Activated naive CD4-positive, alpha-beta T cell treated with anti-CD3 and anti-CD28 coated beads, Interleukin-2, amount 50 U/mL, for 16 hours (primary cell): Measurements from ENCODE around the gene SERINC5.
"Not testable (repeated sequence)": the region's sequence is repeated elsewhere in the genome, so short reads cannot be mapped to it uniquely, and the experiment has no call there.

ENCODE experiments used
- DNase-seq: peaks from one replicate; pipeline ENCODE4 v3.0.0-alpha.2; 2020

SERINC5 gene

DNA sequence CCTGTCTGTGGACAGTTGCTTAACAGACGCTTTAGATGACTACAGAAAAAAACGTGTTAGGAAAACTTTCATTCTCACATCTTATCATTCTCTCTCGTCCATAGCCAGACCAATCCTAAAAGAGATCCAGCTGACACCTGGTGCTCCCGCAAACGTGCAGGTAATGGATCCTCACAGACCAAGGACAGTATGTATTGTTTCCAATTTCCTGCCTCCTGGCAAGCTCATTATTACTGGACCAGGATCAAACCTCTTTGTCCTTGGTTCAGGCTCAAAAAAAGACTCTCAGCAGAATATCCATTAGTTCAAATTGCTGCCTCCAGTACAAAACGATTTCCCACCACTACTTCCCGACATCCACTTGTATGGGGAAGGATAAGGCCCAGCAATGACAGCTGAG lies 62.4 kb downstream of the SERINC5 start:
- DNase-seq = no peak

DNA sequence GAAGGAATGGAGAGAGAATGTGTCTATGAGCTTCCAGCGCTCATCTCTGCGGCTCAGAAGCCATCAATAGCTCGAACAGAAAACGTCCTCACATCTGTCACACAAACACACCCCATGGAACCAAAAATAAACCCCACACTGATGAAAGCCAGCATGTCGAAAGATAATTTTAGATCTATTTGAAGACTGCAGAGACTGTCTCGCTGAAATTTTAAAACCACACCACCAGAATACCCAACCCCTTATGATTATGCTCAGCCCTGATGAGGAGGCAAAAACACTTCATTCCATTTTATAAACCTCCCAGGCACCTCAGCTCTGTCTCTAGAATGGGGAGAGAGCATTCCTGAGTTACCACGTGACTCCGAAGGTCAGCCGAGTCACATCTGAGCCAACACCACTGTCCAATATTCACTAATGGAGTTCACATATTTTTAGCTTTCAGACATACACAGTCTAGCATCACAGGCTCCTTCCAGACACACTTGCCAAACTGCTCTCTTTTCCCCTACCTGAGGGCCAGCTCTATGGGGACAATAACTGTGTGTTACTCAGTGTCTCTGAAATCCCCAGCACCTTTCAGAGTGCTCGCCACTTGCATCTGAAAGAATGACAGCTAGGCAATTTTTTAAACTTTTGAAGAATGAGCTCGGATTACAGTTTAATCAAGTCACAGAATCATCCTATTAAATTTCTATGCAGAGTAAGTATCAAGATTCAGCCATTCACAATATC lies 63.2 kb downstream of the SERINC5 start:
- DNase-seq = no peak

- no peak for DNase-seq
These were observed 63.9 kb downstream of the SERINC5 start for GRCh38 chr5:80191991-80192398.

GRCh38 chr5:80191397-80191796 lies 64.5 kb downstream of the SERINC5 start:
- DNase-seq = no peak

GRCh38 chr5:80190960-80191359 lies 64.9 kb downstream of the SERINC5 start:
- no peak for DNase-seq

DNA sequence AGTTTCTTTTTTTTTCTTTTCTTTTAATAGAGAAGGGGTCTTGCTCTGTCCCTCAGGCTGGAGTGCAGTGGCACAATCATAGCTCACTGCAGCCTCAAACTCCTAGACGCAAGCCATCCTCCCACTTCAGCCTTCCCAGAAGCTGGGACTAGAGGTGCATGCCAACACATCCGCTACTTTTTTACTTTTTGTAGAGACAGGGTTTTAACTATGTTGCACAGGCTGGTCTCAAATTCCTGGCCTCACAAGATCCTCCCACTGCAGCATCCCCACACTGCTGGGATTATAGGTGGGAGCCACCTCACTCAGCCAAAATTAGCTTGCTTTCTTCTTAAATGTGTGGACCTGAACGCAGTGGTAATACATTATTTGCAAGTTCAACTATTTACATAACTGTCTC lies 66.1 kb downstream of the SERINC5 start:
- no peak for DNase-seq

- no peak for DNase-seq
These were observed 66.6 kb downstream of the SERINC5 start for GRCh38 chr5:80189201-80189600.

DNA sequence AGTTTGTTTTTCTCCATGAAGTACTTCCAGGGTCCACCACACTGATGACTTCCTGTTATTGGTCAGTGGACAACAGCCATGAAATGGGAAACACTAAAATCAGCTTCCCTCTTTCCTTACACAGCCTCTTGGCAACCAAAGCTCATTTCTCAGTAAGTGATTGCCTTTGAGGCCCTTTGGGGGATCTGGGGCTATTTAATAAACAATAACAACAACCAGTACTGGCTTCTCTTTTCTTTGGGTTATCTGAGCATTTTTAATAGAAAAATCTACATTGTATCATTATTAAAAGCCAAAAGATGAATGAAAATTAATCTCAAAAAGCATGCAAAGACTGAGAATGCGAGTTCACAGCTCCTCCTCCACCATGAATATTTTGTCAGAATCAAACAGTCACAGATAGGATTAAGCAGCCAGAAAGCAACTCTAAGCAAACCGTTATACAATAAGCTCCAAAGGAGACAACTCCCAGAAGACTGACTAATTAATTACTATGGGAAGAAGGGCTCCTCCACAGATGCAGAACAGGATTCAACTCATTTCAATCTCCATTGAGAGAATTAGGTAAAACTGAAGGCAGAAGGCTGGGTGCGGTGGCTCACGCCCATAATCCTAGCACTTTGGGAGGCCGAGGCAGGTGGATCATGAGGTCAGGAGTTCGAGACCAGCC lies 68.3 kb downstream of the SERINC5 start:
- DNase-seq = no peak

DNA sequence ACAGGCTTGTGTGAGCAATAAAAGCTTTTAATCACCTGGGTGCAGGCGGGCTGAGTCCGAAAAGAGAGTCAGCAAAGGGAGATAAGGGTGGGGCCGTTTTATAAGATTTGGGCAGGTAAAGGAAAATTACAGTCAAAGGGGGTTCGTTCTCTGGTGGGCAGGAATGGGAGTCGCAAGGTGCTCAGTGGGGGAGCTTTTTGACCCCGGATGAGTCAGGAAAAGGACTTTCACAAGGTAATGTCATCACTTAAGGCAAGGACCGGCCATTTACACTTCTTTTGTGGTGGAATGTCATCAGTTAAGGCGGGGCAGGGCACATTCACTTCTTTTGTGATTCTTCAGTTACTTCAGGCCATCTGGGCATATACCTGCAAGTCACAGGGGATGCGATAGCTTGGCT lies 70.3 kb downstream of the SERINC5 start:
- DNase-seq = not testable (repeated sequence)

- no peak for DNase-seq
These were observed 70.8 kb downstream of the SERINC5 start for GRCh38 chr5:80185095-80185494.

- no peak for DNase-seq
These were observed 71.4 kb downstream of the SERINC5 start for GRCh38 chr5:80184235-80185023.

GRCh38 chr5:80183728-80184234 lies 72.1 kb downstream of the SERINC5 start:
- DNase-seq = peak; percentile 42

- DNase-seq = peak; percentile 33
These were observed 72.9 kb downstream of the SERINC5 start for GRCh38 chr5:80182809-80183580.

DNA sequence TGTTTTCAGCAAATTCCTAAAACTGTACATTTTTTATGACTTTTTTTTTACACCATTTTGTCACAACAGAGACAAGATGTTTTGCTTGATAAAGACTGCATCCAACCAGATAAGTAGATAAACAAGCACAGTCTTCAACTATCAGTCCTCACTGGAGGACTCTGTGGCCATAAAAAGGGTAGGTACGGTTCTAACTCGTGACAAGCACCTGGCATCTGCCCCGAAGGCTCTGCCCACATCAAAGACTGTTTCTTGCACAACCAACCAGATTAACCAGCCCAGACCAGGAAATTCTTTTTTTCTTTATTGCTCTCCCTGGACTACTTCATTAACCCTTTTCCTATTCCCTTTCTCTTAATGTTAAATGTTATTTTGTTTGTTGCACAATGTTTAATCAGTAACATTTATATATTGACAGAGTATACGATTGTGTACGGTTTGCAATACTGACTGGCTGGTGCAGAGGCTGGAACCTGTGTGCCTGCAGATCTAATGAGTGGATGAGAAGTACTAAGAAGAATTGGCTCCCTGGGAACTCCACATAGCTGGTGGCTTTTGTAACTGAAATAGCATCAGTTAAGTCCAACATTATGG lies 74.1 kb downstream of the SERINC5 start:
- no peak for DNase-seq

DNA sequence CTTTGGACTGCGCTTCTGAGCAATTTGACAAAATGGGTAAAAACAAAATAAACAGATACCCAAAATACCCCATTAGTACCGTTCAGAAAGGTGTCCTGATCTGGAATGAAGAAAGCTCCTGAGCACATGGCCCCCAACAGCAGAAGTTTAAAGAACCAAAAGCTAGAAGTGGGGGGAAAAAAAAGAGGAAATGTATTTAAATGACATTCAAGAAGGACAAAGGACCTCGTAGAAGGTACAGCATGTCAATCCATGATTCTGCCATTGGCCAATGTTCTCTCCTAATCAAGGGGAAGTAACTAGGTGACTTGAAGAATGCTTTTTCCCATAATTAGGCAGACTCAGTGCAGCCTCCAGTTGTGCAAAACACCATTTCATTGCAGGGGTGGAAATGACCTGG lies 78.6 kb downstream of the SERINC5 start:
- no peak for DNase-seq

DNA sequence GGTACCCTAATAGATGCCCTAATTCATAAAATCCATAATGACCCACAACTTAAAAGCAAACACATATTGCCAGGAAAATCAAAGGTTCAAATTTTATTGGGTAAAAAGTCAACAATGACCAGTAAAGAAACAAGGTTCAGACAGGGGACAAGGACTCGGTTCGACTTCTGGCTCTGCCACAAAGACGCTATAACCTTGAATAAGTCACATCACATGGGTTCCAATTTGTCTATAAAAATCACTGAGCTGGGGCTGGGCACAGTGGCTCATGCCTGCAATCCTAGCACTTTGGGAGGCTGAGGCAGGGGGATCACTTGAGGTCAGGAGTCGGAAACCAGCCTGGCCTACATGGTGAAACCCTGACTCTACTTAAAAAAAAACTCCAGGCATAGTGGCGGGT lies 80.5 kb downstream of the SERINC5 start:
- no peak for DNase-seq

GRCh38 chr5:80174790-80175189 lies 81.1 kb downstream of the SERINC5 start:
- DNase-seq = no peak

DNA sequence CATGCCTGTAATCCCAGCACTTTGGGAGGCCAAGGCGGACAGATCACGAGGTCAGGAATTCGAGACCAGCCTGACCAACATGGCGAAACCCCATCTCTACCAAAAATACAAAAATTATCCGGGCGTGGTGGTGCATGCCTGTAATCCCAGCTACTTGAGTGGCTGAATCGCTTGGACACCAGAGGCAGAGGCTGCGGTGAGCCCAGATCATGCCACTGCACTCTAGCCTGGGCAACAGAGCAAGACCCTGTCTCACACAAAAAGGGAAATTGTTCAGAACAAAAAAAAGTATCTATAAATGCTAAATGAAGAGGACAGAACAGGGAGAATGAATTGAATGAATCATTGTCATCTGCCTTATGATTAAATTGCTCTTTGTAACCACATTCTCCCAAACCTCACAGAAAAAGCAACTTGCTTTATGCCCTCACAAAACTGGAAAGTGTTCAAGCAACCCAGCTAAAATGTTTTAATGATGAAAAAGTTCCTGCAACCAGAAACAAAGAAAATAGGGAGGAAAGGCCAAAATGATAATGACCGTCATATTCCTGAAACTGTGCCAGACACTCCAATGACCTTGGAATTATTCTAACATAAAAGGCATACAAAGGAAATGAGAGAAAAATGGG lies 83.7 kb downstream of the SERINC5 start:
- DNase-seq = no peak

GRCh38 chr5:80170117-80170535 lies 85.7 kb downstream of the SERINC5 start:
- DNase-seq = no peak

- no peak for DNase-seq
These were observed 87.3 kb downstream of the SERINC5 start for GRCh38 chr5:80168388-80169028.

GRCh38 chr5:80165452-80165851 lies 90.4 kb downstream of the SERINC5 start:
- DNase-seq = no peak
